IPS DF 19.7 (cell line): ENCODE results near the gene CHSY1.

Source experiments
- DNase-seq: peaks from one replicate; pipeline ENCODE4 v3.0.0-alpha.2; 2013; ENCODE audit warnings: low read depth, low spot score

Gene CHSY1

DNA sequence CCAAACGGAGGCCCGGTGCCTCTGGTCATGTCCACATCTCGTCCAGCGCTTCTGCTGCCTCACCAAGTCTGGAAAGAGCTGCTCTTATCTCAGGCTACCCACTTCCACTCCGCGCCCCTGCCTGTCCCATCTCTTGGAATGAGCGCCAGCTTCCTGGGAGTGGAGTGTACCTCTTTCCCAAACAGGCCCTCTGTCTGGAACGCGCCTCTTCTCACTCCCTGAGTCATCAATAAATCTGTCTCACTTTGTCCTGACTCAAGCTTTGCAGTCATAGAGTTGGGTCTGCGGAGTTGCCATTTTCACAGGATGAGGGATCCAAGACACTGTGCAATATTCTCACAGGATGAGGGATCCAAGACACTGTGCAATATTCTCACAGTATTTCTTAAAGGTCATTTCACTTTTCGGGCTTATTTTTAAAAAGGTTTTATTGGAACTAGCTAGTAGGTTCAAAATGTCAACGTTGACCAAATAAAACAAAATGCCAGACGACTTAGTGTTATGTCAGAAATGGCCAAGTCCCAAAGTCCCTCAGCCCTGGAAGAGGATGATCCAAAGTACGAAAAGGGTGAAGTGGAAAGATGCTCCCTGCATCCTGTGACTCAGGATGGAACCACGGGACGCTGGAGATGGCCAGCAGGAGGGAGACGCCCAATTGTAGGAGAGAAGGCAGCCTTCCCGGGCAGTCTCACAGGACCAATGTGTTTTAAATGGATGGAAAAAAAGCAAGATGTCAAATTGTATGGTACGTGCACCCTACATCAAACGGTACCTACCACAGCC lies 81.1 kb downstream of the CHSY1 start:
- DNase-seq = no peak

DNA sequence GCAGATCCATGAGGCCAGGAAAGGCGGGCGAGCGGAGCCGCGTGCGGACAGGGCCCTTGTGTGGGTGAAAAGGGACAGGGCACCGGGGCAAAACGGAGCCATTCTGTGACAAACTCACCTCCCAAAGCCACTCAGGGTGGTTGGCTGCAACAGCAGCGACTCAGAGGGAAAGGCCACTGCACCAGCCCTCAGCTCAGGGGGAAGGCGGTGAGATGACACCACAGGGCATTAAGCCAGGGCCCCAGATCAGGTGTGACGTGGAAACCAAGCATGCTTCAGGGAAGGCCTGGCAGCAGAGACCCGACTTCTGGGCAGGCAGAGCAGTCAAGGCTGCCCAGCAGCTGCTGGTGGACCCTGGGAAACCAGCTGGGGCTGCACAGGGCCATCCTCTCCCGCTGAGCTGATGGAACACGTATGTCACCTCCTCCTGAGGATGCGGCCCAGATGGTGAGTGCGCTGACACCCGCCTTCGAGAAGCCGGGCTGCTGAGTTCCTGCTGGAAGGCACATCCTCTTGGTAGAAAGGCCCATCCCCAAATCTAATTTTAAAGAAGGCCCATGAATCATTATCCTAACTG lies 82.3 kb downstream of the CHSY1 start:
- DNase-seq = no peak

DNA sequence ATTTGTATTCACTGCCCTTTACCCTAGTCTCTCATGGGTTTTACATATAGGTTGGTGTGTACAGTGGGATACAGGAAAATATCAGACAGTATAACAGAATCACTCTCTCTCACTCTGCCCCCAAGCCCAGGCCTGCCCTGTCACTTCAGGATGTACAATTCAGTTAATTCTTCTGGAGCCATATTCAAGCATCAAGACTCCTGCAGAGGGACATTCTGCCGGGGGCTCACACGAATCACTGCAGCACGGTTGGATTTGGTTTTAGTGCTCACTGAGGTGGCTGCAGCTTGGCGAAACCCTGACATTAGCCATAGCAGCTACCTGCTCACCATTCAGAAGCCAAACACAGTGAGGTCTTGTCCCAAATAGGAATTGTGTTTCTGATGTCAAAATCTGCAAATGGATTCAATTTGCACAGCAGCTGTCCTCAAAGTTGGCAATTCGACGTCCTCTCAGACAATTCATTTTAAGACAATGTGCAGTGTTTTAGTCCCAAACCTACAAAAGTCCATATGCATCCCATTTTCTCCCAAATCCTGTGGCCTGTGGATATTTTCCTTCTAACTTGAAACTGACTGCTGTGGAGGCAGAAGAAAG lies 82.9 kb downstream of the CHSY1 start:
- no peak for DNase-seq

DNA sequence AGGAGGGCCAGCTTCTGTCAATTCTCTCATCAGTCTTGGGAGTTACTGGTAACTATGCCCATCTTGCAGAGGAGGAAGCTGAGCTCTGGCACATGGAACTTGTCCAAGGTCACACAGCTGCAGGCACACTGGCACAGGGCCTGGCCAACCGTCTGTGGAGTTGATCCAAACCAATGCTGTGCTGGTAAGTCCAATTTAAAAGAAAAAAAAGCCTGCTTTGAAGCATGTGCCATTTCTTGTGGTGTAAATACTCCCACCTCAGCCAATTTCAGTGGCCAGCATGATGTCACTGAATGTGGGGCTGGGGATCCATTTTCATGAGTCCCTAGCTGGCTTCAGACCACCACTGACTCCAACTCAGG lies 83.4 kb downstream of the CHSY1 start:
- no peak for DNase-seq

DNA sequence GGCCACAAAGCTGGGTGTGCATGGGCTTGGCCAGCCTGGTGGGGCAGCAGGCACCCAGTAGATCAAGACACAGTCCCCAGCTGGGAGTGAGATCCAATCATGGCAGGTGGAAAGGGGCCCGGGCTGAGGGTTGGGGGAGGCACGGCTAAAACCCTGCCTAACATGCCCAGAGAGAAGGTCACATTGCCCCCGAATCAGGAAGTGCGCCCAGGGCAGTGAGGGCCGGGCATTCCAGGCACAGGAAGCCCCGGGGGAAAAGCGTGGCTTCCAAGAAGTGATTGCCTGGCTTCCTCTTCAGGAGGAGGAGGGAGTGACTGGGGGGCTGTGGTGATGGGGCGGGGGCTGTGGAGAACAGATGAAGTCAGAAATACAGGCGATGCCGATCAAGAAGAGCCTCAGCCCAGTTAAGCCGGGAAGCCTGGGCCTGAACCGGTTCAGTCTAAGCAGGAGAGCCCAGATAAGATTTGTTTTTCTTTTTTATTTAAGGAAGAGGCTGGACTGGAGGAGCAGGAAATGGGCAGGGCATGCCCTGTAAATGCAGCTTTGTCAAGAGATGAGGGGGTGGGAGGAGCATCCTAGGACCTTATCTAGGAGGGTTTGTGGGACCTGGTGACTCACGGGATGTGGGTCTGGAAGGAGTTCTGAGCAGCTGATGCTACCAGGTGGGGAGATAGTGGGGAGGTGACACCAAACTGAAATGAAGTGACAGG lies 83.9 kb downstream of the CHSY1 start:
- DNase-seq = no peak

DNA sequence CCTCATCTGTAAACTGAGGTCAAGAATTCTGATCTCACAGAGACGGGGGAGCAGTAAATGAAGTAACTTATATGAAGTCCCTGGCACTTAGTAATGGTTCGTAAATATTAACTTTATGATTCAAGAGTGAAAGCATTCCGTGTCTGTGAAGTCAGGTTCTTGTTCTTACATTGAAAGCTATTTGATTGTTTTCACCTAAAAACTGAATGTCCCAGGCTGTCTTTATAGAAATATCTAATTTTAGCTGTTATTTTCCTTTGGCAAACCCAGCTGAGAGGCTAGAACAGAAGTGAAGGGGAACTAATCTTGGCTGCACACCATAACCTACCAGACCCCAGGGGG lies 84.5 kb downstream of the CHSY1 start:
- DNase-seq = no peak

DNA sequence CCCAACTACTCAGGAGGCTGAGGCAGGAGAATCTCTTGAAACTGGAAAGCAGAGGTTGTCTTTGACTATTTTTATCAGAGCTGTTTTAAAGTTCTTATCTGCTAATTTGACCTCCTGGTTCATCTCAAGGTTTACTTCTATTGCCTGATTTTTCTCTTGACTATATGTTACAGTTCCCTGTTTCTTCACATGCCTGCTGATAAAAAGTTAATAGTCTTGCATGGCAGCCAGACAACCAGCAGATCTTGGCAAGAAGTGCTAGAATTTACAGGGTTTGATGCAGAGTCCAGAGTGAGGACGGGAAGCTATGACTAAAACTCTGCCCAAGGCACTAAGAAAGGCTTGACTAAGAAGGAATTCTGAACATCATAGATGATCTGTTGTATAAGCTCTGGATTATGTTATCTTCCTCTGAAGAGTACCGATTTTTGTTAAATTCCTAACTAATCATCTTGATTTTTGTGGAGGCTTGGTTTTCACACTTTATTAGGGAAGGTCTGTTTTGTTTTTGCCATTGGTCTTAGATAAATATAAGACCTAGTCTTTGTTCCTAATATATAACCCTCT lies 85.9 kb downstream of the CHSY1 start:
- no peak for DNase-seq

DNA sequence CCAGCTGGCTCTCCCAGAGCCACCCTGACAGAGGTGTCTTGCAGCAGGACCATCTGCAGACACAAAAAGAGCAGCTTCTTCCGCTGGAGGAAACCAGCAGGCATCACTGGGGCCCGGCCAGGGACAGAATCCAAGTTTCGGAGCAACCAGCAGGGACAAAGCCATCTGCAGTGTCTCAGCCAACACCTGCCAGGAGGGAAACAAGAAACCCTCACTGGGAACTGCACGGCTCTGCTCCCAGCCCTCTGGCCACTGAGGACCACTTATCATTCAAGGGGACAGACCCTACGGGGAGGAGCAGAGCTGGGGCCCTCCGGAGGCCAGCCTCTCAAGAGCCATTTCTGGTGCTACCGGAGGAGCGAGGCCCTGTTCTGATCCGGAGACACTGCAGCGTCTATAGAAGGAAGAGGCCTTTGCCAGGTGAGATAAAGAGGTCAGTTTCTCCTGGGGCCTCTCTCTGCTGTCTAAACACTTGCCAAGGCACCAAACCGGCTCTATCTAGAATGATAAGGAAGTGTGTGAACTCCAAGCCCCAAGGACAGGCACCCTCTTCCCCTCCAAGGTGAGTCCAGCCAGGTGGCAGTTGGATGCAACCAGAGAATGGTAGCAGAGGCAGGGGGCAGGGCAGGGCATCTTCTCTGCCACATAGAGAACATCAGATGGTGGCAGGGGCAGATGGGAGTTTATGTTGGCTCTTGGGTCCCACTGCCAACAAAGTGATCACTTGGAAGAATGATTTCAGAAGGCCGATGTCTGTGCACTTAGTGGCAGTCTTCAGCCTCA lies 89.0 kb downstream of the CHSY1 start:
- DNase-seq = no peak

DNA sequence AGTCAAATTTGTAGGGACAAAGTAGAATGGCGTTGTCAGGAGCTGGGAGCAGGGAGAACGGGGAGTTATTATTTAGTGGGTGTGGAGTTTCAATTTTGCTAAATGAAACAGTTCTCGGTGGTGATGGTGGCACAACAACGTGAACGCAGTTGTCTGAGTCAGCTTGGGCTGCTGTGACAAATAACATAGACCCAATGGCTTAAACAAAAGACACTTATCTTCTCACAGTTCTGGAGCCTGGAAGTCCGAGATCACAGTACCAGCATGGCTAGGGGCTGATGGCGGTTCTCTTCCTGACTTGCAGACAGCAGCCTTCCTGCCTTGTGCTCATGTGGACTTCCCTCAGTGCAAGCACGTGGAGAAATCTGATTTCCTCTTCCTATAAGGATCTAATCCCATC lies 90.2 kb downstream of the CHSY1 start:
- DNase-seq = no peak

DNA sequence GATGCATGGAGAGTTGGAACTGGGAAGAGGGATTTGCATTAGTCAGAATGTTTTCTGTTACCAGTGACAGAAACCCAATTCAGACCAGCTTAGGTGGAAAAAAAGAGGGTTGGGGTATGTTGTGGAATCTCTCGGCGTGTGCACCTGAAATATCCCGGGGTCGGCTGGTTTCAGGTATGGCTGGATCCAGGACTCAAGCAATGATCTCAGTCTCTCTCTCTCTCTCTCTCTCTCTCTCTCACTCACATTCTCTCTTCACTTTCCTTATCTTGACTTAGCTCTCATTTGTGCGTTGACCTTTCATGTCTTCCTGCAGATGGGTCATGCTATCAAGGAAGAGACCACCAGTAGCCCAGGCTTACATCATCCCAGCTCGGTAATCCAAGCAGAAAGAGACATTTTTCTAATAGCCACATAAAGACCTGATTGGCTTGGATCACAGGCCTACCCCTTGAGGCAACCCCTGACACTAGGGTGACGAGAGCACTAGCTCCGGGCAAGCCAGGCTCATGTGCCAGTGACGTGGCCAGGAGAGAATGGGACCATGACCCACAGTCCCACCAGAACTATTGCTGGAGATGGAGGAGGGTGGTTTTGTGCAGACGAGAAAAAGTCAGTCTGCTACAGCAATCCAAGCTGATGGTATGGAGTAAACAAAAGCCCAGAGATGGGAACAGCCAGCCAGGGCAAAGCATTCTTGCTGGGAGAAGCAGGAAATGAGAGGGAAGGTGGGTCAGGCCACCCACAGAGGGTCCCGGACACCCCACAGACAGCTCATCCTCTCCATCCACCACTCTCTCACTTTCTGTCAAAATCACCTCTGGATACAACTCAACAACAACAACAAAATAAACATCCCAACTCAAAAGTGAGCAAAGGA lies 91.7 kb downstream of the CHSY1 start:
- DNase-seq = no peak

DNA sequence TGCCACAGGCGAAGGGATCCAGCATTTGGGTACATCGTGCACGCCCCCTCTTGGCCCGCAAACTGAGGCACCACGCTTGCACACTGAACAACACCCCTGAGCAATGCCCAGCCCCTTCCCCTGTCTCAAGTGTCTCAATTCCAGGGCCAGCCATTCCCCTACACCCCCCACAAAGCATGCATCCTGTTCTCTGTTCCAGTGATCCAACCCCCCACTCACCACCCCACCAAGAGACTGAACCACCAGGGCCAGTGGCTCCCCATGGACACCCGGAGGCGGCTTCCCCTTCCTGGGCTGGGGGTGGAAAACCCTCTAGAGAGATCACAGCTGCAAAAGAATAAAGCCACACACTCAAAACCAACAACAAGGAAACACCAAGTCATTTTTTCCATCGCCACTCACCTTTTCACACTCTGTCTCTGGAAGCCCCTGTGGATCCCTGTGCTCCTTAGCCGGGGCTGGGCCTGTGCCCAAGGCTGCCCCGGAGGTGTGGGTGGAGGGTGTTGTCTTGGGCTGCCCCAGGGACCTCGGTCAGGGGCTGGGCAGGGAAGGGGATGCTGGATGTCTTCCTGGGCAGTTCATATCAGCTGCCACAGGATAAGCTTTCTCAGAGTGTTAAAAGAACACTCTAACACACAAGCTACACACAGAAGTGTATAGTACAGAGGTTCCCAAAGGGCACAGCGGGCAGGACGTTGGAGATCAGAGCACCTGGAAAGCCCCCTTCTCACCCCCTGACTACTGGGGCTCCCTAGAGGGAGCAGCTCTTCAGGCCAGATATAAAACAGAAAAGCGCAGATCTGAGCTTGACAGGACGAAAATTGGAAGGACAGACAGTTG lies 92.5 kb downstream of the CHSY1 start:
- no peak for DNase-seq

DNA sequence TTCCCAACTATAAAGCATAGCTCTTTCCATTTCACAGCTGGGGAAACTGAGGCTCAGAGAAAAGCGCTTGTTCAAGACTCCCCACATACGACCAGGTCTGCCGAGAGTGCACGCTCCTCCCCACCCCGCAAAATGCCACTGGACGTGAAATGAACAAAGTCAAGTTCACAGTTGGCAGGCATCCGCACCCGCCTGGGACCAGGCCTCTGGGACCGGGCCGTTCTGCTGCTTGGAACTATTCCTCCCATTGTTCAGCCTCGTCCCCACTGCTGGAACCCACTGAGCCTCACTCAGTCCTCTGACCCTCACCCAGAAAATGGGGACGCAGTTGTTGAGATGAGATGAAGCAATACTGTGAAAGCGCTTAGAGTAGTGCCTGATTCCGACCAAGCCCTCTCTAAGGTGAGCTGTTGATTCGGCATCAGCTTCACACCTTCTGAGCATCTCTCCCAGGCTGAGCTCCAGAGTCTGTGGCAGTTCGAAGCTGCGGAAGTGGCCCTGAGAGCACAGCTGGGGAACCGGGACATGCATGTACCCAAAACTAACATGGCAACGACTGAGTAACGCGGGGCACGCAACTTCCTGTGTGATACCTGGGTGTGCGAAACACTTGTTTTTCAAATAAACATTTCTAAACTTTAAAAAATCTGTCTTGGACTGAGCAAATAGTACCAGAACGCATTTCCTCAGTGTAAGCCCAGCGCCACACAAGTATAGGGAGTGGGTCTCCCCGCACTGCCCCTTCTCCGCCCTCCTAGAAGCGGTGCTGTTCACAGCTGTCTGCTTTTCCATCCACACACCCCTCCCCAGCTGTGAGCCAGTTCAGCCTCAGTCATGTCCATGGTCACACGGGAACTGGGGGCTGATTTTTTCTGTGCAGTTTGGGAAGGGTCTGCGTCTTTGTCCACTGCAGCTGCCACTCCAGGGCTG lies 93.4 kb downstream of the CHSY1 start:
- no peak for DNase-seq

DNA sequence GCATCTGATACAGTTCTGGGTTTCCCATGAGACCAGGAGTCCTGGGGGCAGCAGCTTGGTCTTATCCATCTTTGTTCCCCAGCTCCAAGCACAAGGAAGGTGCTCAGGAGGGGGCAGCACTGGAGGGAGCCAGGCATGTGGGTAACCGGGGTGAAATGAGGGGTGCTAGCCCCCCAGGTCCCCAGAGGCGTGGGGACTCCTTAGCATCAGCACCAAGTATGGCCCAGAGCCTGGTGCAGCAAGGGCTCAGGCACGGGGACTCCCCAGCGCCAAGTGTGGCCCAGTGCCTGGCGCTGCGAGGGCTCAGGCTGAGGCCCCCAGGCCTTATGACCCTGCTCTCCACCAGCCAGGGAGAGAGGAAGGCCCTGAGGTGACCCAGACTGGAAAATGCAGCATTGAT lies 94.1 kb downstream of the CHSY1 start:
- DNase-seq = no peak

DNA sequence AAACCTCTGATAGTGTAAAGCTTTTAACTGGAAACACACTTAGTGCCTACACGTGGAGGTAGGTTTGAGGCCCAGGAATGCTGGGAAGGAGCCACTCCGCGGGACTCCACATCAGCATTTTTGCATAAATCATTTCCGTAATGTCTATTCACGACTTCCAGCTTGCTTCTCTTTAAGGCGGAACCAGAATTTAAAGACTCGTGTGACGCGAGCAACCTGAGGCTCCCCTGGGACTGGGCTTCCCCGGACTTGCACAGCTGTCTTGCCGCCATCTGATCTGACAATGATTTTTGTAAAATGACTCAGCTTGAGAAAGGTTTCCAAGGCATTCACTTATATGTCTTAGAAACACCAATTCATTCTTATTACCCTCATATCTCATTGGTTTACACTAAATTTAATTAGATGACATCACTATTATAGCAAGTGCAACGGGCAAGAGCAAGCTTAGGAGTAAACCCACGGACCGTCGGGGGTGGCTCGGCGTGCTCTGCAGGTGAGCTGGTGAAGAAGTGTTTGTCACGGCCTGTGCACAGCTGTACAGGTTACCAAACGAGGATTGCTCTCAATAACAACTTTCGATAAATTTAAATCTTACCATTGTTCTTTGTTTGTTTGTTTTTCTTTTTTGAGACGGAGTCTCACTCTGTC lies 95.2 kb downstream of the CHSY1 start:
- no peak for DNase-seq

DNA sequence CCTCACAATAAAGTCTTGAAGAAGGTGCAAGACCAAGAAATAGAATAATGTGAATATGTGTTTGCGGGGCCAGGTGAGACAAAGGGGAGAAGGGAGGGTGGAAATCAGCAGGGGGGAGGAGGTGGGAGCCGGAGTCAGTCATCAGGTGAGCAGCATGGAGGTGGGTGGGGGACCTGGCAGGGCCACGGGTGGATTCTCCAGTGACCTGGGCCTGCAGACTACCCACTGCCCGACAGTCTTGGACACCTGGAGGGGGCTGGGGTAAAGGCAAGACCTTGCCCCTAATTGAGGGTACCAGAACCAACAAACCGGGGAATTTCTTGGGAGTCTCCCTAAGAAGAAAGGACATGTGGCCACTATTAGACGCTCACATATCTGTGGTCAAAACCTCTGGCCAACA lies 95.8 kb downstream of the CHSY1 start:
- DNase-seq = no peak

DNA sequence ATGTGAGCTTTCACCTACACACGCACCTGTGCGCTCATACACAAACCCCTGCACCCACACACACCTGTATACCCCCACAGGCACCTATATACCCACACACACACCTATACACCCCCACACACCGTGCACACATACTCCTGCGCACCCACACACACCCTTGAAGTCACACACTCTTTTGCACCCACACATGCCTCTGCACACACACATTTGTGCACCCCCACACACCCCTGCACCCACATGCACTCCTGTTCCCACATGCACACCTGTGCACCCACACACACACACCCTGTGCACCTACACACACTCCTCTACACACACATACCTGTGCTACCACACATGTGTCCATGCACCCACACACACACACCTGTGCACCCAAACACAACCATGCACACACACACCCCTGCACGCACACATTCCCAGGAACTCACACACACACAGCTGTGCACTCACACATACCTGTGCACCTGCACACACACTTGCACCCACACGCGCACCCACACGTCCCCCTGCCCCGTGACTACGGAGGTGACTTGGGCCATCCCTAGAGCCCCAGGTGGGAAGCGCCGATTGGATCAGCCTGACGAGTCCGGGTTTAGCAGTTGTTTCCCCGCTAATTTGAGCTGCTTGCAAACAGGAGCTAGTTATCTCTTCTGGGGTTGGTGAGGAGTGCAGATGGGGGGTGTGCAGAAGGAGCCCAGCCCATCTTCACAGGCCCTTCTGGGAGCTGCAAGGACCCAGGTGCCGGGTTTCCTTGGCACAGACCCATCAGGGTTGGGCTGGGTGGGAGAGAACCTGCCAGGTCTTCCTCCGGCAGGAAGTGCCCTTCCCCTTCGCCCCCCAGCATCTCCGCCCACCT lies 97.8 kb downstream of the CHSY1 start:
- DNase-seq = no peak

DNA sequence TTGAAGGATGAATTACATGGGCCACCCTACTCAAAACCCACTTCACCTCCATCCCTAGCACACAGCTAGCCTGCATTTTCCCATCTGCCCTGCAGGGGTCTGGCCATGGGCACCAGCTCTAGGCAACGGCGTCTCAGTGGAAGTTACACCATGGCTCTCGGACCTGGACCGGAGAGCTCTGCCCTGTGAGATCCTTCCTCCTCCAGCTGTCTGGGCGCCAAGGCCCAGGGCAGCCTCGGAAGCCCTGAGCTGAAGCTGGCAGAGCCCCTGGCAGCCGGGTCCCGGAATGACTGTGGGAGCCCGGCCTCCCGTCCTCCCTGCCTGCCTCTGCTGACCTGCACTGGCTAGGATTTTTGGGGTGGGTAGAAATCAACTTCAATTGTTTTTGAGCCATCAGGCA lies 98.9 kb downstream of the CHSY1 start:
- DNase-seq = no peak
